GM21723 (cell line): Measurements from ENCODE around the gene SCFD1.
"Not testable (repeated sequence)": the region's sequence is repeated elsewhere in the genome, so short reads cannot be mapped to it uniquely, and the experiment has no call there.

Experiments
- ATAC-seq: cut with Tn5 transposase; IDR thresholded peaks from one replicate; pipeline ENCODE4 v1.9.1; 2021; ENCODE audit warnings: mild to moderate bottlenecking, moderate library complexity; ENCODE audit not compliant: unreplicated experiment

The SCFD1 gene

GRCh38 chr14:30608533-30609006 lies 13.5 kb upstream of the SCFD1 start:
- no peak for ATAC-seq

- ATAC-seq = no peak
Measured at GRCh38 chr14:30610787-30611343, 11.3 kb upstream of the SCFD1 start.

DNA sequence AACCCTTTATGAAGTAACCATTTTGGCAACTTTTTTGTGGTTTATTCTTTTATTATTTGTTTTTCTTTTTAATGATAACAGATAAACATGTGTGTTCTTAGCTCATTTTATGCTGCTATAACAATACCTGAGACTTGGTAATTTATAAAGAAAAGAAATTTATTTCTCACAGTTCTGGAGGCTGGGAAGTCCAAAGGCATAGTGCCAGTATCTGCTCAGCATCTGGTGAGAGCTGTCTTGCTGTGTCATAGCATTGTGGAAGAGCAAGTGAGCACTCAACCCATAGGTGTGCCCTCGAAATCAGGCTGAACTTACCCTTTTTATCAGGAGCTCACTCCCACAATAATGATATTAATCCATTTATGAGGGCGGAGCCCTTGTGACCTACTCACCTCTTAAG lies 8.0 kb upstream of the SCFD1 start:
- ATAC-seq = no peak

- ATAC-seq = peak; percentile 42
Measured at GRCh38 chr14:30620178-30620577, 1.9 kb upstream of the SCFD1 start.

GRCh38 chr14:30621354-30621939 lies 672 bp upstream of the SCFD1 start:
- peak; percentile 8 for ATAC-seq

DNA sequence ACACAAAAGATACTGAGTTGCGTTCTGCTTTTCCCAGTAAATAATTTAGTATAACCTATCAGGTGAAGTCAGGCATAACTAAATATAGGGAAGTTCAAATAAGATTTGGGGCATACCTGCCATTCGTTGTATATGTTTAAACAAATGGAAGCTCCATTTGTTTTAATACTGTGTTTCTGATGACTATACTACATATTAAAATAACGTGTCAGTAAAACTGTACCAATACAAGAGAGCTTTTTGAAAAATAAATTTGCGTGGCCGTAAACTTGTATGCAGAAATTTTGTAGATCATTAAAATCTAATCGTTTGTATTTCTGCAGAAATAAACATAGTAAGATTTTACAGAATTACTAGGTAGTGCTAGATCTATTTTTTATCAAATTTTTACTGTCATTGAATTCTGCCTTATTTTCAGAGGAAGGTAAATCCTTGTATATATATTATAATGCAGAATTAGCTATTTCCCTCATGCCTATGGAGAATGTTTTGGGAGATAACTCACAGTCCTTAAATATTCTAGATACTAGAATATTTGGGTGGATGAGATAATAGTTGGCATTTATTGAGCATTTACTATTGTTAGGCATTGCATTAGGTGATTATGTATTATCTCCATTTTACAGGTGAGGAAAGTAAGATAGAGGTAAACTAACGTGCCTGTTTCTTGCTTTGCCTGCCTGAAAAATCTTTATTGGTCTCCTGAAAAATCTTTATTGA lies 1.5 kb downstream of the SCFD1 start:
- no peak for ATAC-seq

- no peak for ATAC-seq
Measured at GRCh38 chr14:30624132-30624423, 2.0 kb downstream of the SCFD1 start.

DNA sequence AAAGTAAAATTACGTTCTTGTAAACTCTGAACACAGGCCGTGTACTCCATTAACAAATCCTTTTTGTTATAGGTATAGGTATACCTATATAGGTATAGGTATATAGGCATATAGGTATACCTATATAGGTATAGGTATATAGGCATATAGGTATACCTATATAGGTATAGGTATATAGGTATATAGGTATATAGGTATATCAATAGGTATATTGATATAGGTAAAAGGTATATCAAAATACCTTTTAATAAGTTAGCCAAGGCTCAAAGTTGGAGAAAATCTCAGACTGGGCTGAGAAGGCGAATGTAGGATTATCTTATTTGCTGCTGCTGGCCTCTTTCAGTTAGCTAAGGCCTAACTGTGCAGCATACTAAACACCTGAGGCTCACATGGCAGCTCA lies 3.4 kb downstream of the SCFD1 start:
- no peak for ATAC-seq

GRCh38 chr14:30629432-30629831 lies 7.3 kb downstream of the SCFD1 start:
- not testable (repeated sequence) for ATAC-seq

DNA sequence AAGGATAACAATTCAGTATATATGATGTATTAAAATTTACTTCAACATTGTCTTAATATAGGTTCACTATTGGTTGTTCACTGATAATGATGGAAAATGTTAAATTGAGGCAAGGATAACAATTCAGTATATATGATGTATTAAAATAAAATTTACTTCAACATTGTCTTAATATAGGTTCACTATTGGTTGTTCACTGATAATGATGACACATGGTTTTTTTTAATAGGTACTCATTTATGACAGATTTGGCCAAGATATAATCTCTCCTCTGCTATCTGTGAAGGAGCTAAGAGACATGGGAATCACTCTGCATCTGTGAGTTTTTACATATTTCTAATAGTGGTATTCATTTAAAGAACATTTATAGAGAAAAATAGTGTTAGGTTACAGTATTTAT lies 8.1 kb downstream of the SCFD1 start:
- ATAC-seq = no peak

DNA sequence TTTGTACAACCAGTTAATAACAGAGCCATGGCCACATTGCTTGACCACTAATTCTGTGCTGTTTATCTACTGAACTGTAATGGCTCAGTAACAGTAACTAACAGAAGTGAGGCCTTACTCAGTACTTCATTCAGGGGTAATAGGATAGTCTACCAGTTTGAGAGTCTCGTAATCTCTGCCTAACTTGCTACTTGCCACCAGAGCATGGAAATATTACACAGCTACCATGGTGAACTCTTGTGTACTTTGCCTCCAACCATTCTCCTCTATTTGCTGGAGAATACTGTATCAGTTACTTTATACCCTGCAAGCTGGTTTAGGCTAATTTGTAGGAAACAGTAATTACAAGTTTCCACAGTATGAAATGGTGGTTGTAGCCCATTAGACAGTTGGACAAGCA lies 10.6 kb downstream of the SCFD1 start:
- ATAC-seq = no peak

DNA sequence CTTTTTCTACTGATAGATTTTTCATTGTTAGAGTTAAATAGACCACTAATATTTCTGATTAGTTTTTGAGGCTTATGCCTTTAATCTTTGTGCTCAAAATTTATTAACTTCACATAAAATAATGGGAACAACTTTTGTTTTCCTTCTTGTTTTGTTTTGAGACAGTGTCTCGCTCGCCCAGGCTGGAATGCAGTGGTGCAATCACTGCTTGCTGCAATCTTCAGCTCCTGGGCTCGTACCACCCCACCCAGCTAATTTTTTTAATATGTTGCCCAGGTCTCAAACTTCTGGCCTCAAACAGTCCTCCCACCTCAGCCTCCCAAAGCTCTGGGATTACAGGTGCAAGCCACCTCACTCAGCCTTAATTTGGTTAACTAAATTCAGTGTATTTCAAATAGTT lies 16.8 kb downstream of the SCFD1 start:
- no peak for ATAC-seq

- ATAC-seq = no peak
Measured at GRCh38 chr14:30641207-30641606, 19.1 kb downstream of the SCFD1 start.

DNA sequence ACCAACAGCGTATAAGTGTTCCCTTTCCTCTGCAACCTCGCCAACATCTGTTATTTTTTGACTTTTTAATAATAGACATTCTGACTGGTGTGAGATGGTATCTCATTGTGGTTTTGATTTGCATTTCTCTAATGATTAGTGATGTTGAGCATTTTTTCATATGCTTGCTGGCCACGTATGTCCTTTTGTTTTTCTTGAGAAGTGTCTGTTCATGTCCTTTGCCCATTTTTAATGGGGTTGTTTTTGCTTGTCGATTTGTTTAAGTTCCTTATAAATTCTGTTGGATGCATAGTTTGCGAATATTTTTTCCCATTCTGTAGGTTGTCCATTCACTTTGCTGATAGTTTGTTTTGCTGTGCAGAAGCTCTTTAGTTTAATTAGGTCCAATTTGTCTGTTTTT lies 22.3 kb downstream of the SCFD1 start:
- not testable (repeated sequence) for ATAC-seq

DNA sequence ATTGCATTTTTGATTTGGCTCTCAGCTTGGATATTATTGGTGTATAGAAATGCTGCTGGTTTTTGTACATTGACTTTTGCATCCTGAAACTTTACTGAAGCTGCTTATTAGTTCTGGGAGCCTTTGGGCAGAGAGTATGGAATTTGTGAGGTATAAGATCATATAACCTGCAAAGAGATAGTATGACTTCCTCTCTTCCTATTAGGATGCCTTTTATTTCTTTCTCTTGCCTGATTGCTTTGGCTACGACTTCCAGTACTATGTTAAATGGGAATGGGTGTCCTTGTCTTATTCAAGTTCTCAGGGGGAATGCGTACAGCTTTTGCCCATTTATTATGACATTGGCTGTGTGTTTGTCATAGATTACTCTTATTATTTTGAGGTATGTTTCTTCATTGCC lies 23.5 kb downstream of the SCFD1 start:
- ATAC-seq = no peak

GRCh38 chr14:30648471-30648870 lies 26.4 kb downstream of the SCFD1 start:
- no peak for ATAC-seq

- no peak for ATAC-seq
Measured at GRCh38 chr14:30651937-30652336, 29.8 kb downstream of the SCFD1 start.

DNA sequence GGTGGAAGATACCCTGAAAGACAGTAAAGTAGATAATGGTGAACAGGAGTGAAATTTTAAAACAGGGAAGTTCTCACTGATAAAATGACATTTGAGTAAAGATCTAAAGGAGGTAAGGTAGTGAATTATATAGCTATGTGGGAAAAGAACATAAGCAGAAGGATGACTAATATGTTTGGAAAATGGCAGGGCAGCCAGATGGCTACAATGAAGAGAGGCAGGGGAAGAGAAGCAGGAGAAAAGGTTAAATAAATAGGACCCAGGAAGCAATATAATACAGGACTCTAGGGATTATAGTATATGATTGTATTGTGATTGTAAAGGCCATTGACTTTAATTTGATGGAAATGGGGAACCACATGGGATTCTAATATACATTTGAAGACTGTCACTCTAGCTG lies 33.0 kb downstream of the SCFD1 start:
- ATAC-seq = no peak

DNA sequence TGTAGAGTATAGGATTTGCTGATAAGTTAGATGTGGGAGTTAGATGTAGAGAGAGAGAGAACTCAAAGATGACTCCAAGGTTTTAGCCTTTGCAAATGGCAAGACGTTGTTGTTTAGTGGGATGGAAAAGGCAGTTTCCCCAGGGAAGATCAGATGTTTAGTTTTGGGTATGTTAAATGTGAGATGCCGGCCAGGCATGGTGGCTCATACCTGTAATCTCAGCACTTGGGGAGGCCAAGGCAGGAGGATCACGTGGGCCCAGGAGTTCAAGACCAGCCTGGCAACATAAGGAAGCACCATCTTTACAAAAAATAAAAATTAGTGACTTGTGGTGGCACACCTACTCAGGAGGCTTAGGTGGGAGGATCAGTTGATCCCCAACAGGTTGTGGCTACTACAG lies 33.5 kb downstream of the SCFD1 start:
- no peak for ATAC-seq

- ATAC-seq = no peak
Measured at GRCh38 chr14:30656190-30656632, 34.1 kb downstream of the SCFD1 start.

DNA sequence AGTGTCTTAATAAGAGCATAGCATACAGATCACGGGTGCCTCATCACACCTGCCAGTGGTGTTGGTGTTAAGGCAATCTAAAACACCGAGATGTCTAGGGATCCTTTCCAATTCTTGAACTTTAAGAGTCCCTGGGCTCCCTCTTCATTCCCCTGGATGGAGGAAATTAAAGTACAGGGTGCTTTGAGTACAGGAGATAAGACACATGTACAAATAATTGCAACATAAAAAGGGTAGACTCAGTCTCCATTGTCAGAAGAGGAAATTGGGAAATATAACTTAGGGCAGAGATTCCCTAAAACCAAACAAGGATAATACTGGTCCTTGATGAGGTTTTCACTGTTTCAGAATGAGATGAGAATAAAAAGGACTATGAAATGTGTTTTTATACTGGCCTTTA lies 34.9 kb downstream of the SCFD1 start:
- ATAC-seq = no peak

- no peak for ATAC-seq
Measured at GRCh38 chr14:30657606-30658163, 35.6 kb downstream of the SCFD1 start.
